Measurements from ENCODE around the gene CCDC192. TPM values are rescaled to one million over a fixed set of nuclear protein-coding genes. Genes with fewer than 3 reads are reported as not detected.

CCDC192 gene
- polyA plus RNA-seq, 3 donors: not detected

- H4K20me1 ChIP-seq (ENCODE audit: insufficient read depth, low read length): no peaks in the 10 kb centered on the region
- Mint-ChIP-seq H3K27me3 (ENCODE audit: low read depth in 3 of 3) (no peaks in the 10 kb centered on the region), H3K4me1 (no peaks in the 10 kb centered on the region), H3K27ac (no peak overlapping the region), H3K9me3 (no peaks in the 10 kb centered on the region), H3K36me3 (no peaks in the 10 kb centered on the region), H3K4me3 (no peak overlapping the region)
- no CpG with 5 or more reads among the region's 1 CpG for WGBS (ENCODE audit: insufficient coverage)
- intact Hi-C loops (cut with micrococcal nuclease): no loop called here
- no peaks in the 10 kb centered on the region for H3K9me3 ChIP-seq (replicated peaks in 1 of 2; ENCODE audit: control insufficient read depth in 1 of 2, insufficient read depth in 1 of 2, low read length in 2 of 2)
- TF ChIP-seq CTCF (IDR thresholded peaks at IDR 0.05): no peak
- H3K9ac ChIP-seq (ENCODE audit: insufficient read depth, low read length, poor library complexity, severe bottlenecking): no peak overlapping the region
- H3K4me3 ChIP-seq (replicated peaks in 1 of 3; ENCODE audit: low read depth in 2 of 3, low read length in 3 of 3): no peak overlapping the region
- no peak overlapping the region for H2AFZ ChIP-seq (ENCODE audit: insufficient read depth, low read depth, low read length, poor library complexity, severe bottlenecking)
- H3K27ac ChIP-seq (ENCODE audit: low read depth in 1 of 2, low read length in 2 of 2): no peak overlapping the region
- no peaks in the 10 kb centered on the region for H3K4me1 ChIP-seq (ENCODE audit: control insufficient read depth in 1 of 2, insufficient read depth in 2 of 2, low read length in 2 of 2)
- no peaks in the 10 kb centered on the region for H3K36me3 ChIP-seq (replicated peaks in 1 of 2; ENCODE audit: control insufficient read depth in 1 of 2, insufficient read depth in 2 of 2, low read length in 2 of 2)
- H3K79me2 ChIP-seq (ENCODE audit: insufficient read depth, low read length): no peaks in the 10 kb centered on the region
- no peak overlapping the region for H3K4me2 ChIP-seq (replicated peaks; ENCODE audit: extremely low read depth, low read length, poor library complexity, severe bottlenecking)
- H3K27me3 ChIP-seq (ENCODE audit: control insufficient read depth in 2 of 2, insufficient read depth in 2 of 2, low read length in 2 of 2): no peaks in the 10 kb centered on the region
- no peak for DNase-seq
These were observed 182.0 kb downstream of the CCDC192 start for GRCh38 chr5:127885176-127885575.

GRCh38 chr5:127886081-127886480, 182.9 kb downstream of the CCDC192 start:
- Mint-ChIP-seq H3K4me1 (no peaks in the 10 kb centered on the region), H3K4me3 (no peak overlapping the region), H3K27me3 (ENCODE audit: low read depth in 3 of 3) (peaks cover 0 to 3% (median 0%) of the 10 kb centered on the region in 3 donors), H3K36me3 (no peaks in the 10 kb centered on the region), H3K27ac (no peak overlapping the region), H3K9me3 (no peaks in the 10 kb centered on the region)
- no peak for DNase-seq
- Histone ChIP-seq H4K20me1 (ENCODE audit: insufficient read depth, low read length) (no peaks in the 10 kb centered on the region), H3K79me2 (ENCODE audit: insufficient read depth, low read length) (no peaks in the 10 kb centered on the region), H2AFZ (ENCODE audit: insufficient read depth, low read depth, low read length, poor library complexity, severe bottlenecking) (no peak overlapping the region), H3K9ac (ENCODE audit: insufficient read depth, low read length, poor library complexity, severe bottlenecking) (no peak overlapping the region), H3K36me3 (replicated peaks in 1 of 2; ENCODE audit: control insufficient read depth in 1 of 2, insufficient read depth in 2 of 2, low read length in 2 of 2) (no peaks in the 10 kb centered on the region), H3K4me1 (ENCODE audit: control insufficient read depth in 1 of 2, insufficient read depth in 2 of 2, low read length in 2 of 2) (no peaks in the 10 kb centered on the region), H3K4me3 (replicated peaks in 1 of 3; ENCODE audit: low read depth in 2 of 3, low read length in 3 of 3) (no peak overlapping the region), H3K27ac (ENCODE audit: low read depth in 1 of 2, low read length in 2 of 2) (no peak overlapping the region), H3K4me2 (replicated peaks; ENCODE audit: extremely low read depth, low read length, poor library complexity, severe bottlenecking) (no peak overlapping the region), H3K9me3 (replicated peaks in 1 of 2; ENCODE audit: control insufficient read depth in 1 of 2, insufficient read depth in 1 of 2, low read length in 2 of 2) (no peaks in the 10 kb centered on the region), H3K27me3 (ENCODE audit: control insufficient read depth in 2 of 2, insufficient read depth in 2 of 2, low read length in 2 of 2) (no peaks in the 10 kb centered on the region)
- WGBS (ENCODE audit: insufficient coverage): 96% methylated on average over 3 of the region's 3 CpGs
- TF ChIP-seq CTCF (IDR thresholded peaks at IDR 0.05): no peak
- intact Hi-C loops (cut with micrococcal nuclease): no loop called here
